GM10266 (cell line): ENCODE results near the gene IQSEC3.
"Not testable (repeated sequence)": the region's sequence is repeated elsewhere in the genome, so short reads cannot be mapped to it uniquely, and the experiment has no call there.

Experiments
- DNase-seq: peaks from one replicate; pipeline ENCODE4 v3.0.0; 2012; ENCODE audit errors: extremely low spot score
- TF ChIP-seq, protein P1 (sequence below): IDR thresholded peaks from 2 replicates; pipeline ENCODE4 v1.5.1; 2012; ENCODE audit warnings: mild to moderate bottlenecking, low read depth; ENCODE audit not compliant: control insufficient read depth, insufficient read depth; ENCODE audit errors: missing control alignments

Gene IQSEC3

DNA sequence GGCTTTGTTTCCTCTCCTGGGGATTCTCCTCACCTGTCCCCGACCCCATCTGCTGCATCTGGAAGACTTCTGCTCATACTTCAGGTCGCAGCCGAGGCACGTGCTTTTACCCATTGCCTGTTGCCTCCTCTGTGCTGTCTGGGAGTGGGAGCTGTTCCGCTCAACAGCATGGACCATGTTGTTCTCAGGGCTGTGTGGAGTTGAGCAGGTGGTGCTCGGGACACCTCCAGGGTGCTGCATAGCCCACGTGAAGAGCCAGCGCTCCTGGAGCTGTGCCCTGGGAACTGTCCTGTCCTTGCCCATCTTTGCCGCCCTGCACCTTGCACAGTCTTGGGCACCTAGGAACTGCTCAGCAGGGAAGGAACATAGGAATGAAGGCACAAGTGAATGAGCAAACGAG lies 62.4 kb downstream of the IQSEC3 start:
- TF ChIP-seq, protein P1, sequence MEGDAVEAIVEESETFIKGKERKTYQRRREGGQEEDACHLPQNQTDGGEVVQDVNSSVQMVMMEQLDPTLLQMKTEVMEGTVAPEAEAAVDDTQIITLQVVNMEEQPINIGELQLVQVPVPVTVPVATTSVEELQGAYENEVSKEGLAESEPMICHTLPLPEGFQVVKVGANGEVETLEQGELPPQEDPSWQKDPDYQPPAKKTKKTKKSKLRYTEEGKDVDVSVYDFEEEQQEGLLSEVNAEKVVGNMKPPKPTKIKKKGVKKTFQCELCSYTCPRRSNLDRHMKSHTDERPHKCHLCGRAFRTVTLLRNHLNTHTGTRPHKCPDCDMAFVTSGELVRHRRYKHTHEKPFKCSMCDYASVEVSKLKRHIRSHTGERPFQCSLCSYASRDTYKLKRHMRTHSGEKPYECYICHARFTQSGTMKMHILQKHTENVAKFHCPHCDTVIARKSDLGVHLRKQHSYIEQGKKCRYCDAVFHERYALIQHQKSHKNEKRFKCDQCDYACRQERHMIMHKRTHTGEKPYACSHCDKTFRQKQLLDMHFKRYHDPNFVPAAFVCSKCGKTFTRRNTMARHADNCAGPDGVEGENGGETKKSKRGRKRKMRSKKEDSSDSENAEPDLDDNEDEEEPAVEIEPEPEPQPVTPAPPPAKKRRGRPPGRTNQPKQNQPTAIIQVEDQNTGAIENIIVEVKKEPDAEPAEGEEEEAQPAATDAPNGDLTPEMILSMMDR: no peak
- DNase-seq: no peak

DNA sequence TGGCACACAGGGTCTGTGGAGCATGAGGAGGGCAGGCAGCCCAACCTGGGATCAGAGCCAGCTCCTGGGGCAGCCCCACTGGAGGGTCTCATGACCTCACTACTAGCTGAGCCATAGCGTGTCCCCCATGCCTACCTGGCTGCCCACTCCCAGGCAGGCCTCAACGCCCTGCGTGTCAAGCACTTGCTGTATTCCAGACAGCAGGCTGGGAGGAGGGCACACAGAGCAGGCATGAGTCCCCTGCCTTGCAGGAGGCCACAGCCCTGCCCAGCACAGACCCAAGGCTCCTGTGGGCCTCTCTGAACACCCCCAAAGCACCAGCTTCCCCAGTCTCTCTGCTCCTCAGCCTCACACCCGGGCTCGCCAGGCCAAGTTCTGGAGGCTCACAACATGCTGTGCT lies 64.0 kb downstream of the IQSEC3 start:
- no peak for DNase-seq
- TF ChIP-seq, protein P1: no peak

DNA sequence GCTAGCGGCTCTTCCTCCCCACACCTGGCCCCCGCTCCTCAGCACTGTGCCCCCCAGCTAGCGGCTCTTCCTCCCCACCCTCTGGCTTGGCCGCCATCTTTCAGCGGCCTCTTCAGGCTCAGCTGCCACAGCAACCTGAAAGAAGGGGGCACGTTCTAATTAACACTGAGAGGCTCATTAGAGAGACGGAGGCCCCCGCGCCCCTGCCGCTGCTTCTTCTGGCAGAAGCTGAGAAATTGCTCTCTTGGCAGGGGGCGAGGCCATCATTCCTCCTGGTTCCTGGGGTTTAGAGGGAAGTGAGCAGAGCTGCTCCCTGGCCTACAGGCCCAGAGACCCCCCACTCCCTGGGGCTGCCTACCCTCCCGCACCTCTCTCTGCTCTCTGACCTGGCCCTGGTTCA lies 64.4 kb downstream of the IQSEC3 start:
- TF ChIP-seq, protein P1: no peak
- DNase-seq: no peak

DNA sequence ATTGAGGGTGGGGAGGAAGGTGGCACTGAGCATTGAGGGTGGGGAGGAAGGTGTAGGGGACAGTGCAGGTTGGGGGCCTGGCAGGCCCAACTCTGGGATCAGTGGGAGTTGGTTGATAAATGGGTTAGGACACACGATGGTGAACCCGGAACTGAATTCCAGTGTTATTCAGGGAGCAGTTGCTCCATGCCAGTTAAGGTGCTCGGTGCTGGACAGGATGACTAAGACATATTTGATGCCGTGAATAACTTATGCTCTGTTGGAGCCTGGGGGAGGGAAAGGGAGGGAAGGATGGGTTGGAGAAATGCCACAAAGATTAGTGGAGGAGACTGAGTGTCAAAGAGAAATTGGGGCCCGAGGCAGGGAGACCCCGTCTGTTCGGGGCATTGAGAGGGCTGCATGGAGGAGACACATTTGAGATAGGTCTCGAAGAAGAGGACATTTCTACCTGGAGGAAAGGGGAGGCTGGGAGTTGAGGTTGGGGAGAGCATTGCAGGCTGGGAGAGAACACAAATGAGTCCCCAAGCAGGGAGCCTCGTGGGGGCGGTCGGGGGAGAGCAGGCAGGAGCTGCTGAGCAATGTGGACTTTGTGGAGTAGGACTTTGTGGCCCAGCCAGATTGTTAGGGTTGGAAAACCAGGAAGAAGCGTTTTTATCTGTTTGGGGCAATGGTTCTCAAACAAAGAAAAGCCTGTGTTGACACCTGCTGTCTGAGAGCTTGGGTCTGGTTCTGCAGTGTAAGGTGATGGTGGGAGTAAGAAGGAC lies 65.3 kb downstream of the IQSEC3 start:
- no peak for DNase-seq
- TF ChIP-seq, protein P1: no peak

DNA sequence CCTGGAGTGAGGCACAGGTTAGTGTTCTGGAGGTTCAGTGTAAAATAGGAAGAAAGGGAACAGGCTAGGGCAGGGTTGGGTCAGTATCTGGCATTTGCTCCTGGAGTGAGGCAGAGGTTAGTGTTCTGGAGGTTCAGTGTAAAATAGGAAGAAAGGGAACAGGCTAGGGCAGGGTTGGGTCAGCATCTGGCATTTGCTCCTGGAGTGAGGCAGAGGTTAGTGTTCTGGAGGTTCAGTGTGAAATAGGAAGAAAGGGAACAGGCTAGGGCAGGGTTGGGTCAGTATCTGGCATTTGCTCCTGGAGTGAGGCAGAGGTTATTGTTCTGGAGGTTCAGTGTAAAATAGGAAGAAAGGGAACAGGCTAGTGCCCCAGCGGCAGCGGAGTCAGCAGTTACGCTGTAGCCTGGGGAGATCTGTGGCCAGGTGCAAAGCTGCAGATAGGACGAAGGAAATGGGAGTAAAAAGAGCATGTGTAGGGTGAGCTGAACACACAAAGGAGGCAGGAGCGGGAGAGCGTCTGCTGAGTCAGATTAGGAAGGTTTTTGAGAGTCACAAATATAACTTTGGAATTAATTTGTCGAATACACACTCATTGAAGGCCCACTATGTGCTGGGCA lies 67.2 kb downstream of the IQSEC3 start:
- DNase-seq: not testable (repeated sequence)

DNA sequence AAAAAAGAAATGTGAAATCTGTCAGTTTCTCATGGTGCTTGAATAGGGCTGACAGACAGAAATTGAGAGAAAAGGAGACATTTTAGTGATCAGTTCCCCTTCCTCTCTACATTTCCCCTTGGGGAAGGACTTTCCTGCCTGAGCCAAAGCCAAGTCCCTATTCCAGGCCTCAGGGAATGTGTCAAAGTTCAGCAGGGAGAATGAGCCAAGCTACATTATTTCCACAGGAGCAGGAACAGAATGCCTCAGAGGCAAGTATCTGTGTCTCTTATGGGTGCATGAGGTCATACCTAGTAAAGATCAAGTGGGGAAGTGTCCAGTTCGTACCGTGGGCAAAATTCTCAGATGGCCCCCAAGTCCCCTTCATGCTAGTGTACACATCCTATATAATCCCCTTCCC lies 68.6 kb downstream of the IQSEC3 start:
- no peak for DNase-seq
- TF ChIP-seq, protein P1: no peak

DNA sequence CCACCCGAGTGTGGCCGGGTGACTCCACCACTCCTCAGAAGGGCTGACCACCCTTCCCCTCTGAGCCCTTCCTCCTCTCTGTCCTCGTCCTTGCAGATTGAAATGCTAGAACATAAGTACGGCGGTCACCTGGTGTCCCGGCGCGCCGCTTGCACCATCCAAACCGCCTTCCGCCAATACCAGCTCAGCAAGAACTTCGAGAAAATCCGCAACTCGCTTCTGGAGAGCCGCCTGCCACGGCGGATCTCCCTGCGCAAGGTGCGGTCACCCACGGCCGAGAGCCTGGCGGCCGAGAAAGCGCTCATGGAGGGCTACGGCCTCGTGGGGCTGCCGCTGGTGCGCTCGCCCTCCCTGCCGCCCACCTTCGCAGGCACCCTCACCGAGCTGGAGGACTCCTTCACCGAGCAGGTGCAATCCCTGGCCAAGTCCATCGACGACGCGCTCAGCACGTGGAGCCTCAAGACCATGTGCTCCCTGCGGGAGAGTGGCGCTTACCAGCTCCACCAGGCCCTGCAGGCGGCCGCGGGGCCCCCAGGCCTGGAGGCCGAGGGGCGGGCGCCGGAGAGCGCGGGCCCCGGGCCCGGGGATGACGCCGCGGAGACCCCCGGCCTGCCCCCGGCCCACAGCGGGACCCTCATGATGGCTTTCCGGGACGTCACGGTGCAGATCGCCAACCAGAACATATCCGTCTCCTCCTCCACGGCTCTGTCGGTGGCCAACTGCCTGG lies 71.8 kb downstream of the IQSEC3 start:
- DNase-seq: no peak
- TF ChIP-seq, protein P1: no peak
